ENCODE measurements around the gene USP36. TPM values are rescaled to one million over a fixed set of nuclear protein-coding genes. Genes with fewer than 3 reads are reported as not detected.

USP36 gene
- total RNA-seq, 1 donor from 2014 or later = 41.8 TPM

DNA sequence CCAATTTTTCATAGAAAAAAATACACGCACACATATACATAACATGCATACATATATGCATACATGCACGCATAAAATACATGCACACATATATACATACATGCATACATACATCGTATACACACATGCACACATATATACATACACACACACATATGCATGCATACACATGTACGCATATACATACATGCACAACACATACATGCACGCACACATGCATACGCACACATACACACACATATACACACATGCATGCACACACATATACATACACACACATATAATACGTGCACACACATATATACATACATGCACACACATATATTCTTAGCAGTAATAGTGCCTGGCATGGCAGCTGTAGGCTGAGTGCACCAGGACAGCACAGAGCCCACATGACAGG, 24.9 kb downstream of the USP36 start:
- DNase-seq (ENCODE audit: low spot score) = no peak

- no peak for DNase-seq (ENCODE audit: low spot score)
These were observed 27.8 kb downstream of the USP36 start for GRCh38 chr17:78812855-78813254.

GRCh38 chr17:78808163-78808562, 32.5 kb downstream of the USP36 start:
- DNase-seq (ENCODE audit: low spot score) = no peak

DNA sequence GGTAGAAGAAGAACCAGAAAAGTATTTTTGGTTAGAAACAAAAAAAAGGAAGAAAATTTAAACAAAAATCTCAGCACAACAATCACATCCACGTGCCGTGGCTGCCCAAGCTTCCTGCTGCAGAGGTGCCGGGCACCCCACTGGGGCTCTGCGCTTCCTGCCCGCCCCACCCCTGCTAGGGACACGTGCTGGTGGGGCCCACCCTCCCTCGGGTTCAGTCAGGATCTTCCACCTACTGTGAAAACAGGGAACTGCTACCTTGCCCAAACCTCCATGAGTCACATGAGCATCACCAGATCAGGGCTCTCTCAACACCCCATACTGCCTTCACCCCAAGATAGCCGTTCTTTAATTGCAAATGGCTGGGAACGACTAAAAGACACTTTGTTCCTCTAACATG, 34.2 kb downstream of the USP36 start:
- no peak for DNase-seq (ENCODE audit: low spot score)

GRCh38 chr17:78805301-78805700, 35.3 kb downstream of the USP36 start:
- no peak for DNase-seq (ENCODE audit: low spot score)

DNA sequence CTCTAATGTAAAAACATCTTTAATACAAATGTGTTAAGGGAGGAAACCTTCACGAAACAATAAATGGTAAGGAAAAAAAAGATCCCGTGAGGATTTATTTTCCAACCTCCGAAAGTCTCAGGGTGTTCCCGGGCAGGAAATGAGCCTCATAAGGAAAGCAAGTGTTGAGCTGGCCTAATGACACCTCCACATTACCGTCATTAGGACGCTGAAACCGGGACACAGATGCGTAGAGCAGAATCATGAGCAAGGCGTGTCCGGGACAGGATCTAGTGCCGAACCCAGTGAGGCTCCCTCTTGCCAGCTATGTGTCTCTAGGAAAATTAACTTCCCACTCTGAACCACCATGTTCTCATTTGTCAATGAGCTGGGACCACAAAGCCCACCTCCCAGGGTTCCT, 35.8 kb downstream of the USP36 start:
- DNase-seq (ENCODE audit: low spot score) = no peak

GRCh38 chr17:78803186-78803845, 37.3 kb downstream of the USP36 start:
- DNase-seq (ENCODE audit: low spot score) = no peak

- DNase-seq (ENCODE audit: low spot score) = no peak
These were observed 38.2 kb downstream of the USP36 start for GRCh38 chr17:78802459-78802858.

DNA sequence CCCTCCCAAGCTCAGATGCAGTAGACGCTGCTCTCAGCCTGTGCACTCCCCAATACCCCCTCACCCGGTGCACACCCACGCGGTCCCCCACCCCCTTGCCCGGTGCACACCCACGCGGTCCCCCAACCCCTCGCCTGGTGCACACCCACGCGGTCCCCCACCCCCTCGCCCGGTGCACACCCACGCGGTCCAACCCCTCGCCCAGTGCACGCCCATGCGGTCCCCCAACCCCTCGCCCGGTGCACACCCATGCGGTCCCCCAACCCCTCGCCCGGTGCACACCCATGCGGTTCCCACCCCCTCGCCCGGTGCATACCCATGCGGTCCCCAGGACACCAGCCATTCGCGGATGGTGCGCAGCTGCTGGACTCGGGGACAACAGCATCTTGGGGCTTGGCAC, 38.6 kb downstream of the USP36 start:
- no peak for DNase-seq (ENCODE audit: low spot score)

DNA sequence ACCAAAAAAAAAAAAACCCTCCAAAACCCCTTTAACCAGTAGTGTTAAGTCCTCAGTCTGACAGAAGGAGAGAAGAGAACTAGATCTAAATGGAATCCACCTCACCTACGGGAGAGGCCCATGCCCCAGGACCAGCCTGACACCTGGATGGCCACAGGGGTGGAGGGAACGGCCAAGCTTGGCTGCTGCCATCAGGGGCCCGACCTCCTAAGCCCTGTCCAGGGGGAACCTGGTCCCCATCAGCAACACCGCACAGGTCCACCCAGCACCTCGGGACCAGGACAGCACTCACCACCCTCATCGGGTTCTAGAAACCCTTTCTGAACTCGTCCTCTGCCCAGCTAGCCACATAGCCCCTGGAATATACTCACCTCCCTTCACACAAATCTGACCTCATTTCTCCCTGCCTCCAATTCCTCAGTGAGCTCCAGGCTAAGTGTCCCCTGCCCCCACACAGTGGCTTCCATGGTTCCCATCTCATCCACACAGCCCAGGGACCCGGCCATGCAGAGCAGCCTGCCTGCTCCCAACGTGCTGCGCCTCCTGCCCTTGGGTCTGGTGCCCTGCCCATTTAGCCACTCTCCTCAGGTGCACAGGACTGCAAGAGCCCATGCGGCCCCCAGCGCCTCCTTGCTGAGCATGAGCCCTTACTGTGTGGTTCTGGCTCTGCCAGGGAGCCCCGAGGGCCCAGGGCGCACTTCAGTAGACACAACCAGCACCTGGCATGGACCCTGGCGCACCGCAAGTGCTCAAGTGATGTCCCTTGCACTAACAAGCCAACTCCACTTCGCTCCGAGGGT, 40.3 kb downstream of the USP36 start:
- no peak for DNase-seq (ENCODE audit: low spot score)

- no peak for DNase-seq (ENCODE audit: low spot score)
These were observed 41.7 kb downstream of the USP36 start for GRCh38 chr17:78798695-78799559.

DNA sequence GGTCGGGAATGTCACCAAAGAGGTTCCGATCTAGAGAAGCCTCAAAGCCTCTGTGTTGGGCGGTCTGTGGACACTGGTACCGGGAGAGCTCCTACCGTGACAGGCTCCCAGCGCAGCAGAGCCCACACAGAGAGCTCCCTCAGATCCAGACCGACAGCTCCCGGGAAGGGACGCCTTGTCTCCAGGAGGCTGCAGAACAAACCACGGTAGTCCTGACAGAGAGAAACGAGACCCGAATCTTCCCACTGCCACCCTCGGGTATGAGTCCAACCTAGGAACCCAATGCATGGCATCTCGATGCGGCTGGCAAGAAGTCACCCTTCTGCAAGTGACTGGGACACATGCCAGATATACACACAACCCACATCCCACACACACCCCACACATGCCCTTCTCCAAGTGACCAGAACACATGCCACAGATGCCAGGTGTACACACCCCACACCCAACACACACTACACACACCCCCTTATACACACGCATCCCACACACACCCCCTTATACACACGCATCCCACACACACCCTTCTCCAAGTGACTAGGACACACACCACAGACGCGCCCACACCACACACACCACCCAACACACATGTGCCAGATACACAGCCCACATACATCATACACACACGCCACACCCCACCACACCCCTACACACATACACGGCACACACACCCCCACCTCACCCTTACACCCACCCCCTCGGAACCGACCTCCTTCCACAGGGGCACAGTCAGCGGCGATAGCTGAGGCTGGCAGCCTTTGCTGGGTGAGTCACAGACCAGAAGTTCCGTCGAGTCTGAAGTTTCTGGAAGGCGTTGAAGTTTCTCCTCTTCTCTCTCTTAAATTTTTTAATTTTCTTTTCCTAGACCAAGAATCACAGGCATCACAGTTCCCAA, 42.7 kb downstream of the USP36 start:
- no peak for DNase-seq (ENCODE audit: low spot score)

DNA sequence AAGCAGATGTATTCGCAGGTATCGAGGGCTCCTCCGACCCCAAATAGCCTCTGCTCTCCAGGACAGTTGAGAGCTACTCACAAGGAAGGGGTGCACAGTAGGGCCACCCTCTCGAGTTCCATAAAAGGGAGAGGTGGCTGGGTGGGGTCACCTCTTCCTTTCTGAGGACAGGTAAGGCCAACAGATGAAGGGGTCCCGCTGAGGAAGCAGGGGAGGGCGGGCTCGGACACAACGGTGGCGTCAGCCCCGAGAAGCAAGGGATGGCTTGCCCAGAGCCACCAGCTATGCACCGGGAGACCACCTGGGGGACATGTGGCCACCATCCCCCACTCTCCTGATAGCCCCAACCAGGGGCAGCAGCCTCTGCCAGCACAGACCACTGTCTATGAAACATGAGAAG, 43.4 kb downstream of the USP36 start:
- no peak for DNase-seq (ENCODE audit: low spot score)

GRCh38 chr17:78796517-78796900, 44.1 kb downstream of the USP36 start:
- no peak for DNase-seq (ENCODE audit: low spot score)

- no peak for DNase-seq (ENCODE audit: low spot score)
These were observed 44.6 kb downstream of the USP36 start for GRCh38 chr17:78795861-78796516.

GRCh38 chr17:78794864-78795640, 45.6 kb downstream of the USP36 start:
- no peak for DNase-seq (ENCODE audit: low spot score)

- DNase-seq (ENCODE audit: low spot score) = no peak
These were observed 46.2 kb downstream of the USP36 start for GRCh38 chr17:78794399-78794798.

- DNase-seq (ENCODE audit: low spot score) = no peak
These were observed 46.6 kb downstream of the USP36 start for GRCh38 chr17:78793968-78794367.

- DNase-seq (ENCODE audit: low spot score) = no peak
These were observed 47.2 kb downstream of the USP36 start for GRCh38 chr17:78793415-78793814.
